Measurements from ENCODE around the gene DUSP16.

DNA sequence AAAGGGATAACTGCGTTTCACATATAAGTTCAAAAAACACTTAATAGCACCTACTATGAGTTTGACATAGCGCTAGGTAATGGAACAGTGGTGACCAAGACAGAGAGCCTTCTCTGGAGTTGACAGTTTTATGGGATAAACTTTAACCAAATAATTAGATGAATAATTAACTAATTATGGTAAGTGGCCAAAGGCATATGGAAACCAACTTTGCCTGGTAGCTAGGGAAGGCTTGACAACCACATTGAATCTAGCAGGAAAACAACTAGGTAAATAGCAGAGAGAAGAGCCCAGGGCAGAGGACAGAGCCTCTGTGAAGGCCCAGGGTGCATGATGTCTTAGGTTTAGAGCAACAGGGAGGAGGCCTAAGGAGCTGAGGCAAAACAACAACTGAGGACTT is 52.1 kb downstream of the DUSP16 start:
- TF ChIP-seq, protein P1, sequence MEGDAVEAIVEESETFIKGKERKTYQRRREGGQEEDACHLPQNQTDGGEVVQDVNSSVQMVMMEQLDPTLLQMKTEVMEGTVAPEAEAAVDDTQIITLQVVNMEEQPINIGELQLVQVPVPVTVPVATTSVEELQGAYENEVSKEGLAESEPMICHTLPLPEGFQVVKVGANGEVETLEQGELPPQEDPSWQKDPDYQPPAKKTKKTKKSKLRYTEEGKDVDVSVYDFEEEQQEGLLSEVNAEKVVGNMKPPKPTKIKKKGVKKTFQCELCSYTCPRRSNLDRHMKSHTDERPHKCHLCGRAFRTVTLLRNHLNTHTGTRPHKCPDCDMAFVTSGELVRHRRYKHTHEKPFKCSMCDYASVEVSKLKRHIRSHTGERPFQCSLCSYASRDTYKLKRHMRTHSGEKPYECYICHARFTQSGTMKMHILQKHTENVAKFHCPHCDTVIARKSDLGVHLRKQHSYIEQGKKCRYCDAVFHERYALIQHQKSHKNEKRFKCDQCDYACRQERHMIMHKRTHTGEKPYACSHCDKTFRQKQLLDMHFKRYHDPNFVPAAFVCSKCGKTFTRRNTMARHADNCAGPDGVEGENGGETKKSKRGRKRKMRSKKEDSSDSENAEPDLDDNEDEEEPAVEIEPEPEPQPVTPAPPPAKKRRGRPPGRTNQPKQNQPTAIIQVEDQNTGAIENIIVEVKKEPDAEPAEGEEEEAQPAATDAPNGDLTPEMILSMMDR (conservative IDR thresholded peaks at IDR 0.05; ENCODE audit: low read depth, low read length) = no peak
- TF ChIP-seq EZH2 (IDR thresholded peaks at IDR 0.05; ENCODE audit: borderline replicate concordance, low read depth, low read length, poor library complexity, severe bottlenecking) = no peak
